ENCODE measurements around the gene LRRC66. TPM values are rescaled to one million over a fixed set of nuclear protein-coding genes. Genes with fewer than 3 reads are reported as not detected.

The LRRC66 gene
- total and polyA plus RNA-seq, 2 of the 8 experiments (the other 6 are each of a cell fraction or from before 2014, with no cell fraction given) = 0.05 to 0.11 TPM

DNA sequence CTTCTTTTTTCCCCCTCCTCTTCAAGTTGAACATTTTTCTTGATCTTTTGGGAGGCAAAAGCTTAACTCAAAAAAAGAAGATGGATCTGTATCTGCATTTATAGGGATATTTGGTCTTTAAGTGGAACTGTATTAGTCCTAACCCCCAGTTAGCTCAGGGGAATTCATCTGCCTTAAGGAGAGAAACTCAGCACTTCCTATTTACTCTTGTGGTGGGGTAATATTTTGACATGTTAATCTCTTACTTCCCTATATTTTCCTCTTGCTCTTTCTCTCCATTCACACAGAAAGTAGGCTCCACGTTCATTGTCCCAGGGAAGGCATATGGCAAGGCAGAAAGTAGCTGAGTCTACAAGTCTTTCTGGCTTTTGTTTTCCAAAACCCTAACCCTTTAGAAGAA, 5.3 kb downstream of the LRRC66 start (continued):
- no peak for TF ChIP-seq CHD7 (IDR thresholded peaks at IDR 0.05; ENCODE audit: insufficient replicate concordance, low read length)
- no peak for TF ChIP-seq EGR1 (IDR thresholded peaks at IDR 0.05; ENCODE audit: borderline replicate concordance, low read depth, low read length)
- no peak for TF ChIP-seq CBX8 (IDR thresholded peaks at IDR 0.05; ENCODE audit: borderline replicate concordance, low read depth, low read length)
- no peak for TF ChIP-seq SIX5 (IDR thresholded peaks at IDR 0.05; ENCODE audit: low read depth, low read length)
- TF ChIP-seq CTCF (IDR thresholded peaks at IDR 0.05; ENCODE audit: control extremely low read depth in 1 of 3, insufficient read depth in 1 of 3, low read depth in 1 of 3, low read length in 3 of 3) = no peak
- no peak for TF ChIP-seq ATF3 (IDR thresholded peaks at IDR 0.05; ENCODE audit: insufficient read depth, low read depth, low read length)
- TF ChIP-seq BRCA1 (IDR thresholded peaks at IDR 0.05; ENCODE audit: low read depth, low read length) = no peak
- TF ChIP-seq MAFK (IDR thresholded peaks at IDR 0.05; ENCODE audit: low read depth, low read length) = no peak
- TF ChIP-seq TBP (IDR thresholded peaks at IDR 0.05; ENCODE audit: low read depth, low read length) = no peak
